ENCODE measurements around the gene INAFM1.
A peak's percentile ranks its signal among the peaks of the same experiment; 100 is the strongest.

Gene INAFM1

GRCh38 chr19:47274071-47274890 is at the start of gene INAFM1:
Gene INAFM1 (plus strand): TSS chr19:47274885. CDS start chr19:47274920, 35 bp downstream.
- peak; percentile 72 for DNase-seq

DNA sequence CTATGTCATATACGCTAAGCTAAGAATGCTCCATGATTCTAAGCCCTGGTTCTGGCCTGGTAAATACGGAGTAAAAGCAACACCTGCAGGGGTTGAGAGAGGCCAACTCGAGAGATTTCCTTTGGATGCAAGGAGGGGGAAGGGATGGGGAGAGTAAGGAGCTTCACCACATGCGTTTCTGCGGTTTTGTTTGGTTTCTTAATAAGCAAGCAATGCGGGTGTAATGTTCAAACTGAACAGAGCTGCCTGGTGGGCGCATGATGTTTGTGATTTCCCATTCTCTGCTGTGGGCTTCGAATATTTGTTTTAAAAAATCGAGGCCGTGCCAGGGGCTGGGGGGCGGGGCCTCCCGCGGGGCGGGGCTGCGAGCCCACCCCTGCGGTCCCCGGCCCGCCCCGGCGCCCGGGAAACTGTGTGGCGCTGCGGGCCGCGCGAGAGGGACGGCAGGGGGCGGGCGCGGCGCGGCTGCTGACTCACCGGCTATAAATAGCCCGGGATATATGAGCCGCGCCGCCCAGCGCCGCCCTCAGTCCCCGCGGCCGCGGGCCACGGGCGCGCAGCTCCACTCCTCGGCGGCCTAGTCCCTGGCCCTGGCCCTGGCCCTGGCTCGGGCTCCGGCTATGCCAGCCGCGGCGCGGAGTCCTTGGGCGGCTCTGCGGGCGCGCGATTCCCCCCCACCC is 48.8 kb upstream of the INAFM1 start:
- DNase-seq: no peak

GRCh38 chr19:47226426-47227351 is 48.0 kb upstream of the INAFM1 start:
- DNase-seq: no peak

GRCh38 chr19:47227352-47228167 is 47.1 kb upstream of the INAFM1 start:
- DNase-seq: no peak

DNA sequence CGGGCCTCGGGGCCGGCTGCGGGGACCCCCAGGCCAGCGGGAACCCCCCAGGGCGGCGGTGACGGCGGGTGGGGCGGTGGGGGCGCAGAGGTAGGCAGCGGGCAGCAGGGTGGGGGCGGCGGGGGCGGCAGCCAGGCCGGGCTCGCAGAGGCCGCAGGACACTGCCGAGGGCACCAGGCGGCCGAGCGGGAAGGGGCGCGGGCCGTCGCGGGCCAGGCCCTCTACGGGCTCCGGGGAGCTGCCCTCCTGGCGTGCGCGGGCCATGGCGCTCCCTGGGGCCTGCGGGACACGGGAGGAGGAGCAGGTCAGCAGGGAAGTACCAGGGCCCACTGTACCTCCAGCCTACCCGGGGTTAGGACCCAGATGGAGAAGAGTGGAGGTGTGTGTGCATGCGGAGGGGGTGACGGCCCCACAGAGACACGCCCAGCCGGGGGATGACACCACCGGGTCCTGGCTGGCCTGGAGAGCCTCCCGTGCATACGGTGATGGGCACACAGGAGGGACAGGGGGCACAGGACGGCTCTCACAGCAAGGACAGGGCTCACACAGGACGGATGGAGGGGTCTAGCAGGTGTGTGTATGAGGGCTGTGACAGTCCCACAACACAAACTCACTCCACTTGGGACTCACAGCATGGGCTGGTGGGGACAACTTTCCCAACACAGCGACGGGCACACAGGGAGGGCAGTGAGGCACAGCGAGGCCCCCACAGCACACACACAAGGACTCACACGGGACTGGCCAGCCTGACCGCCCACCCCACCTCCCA is 46.3 kb upstream of the INAFM1 start:
- DNase-seq: no peak

DNA sequence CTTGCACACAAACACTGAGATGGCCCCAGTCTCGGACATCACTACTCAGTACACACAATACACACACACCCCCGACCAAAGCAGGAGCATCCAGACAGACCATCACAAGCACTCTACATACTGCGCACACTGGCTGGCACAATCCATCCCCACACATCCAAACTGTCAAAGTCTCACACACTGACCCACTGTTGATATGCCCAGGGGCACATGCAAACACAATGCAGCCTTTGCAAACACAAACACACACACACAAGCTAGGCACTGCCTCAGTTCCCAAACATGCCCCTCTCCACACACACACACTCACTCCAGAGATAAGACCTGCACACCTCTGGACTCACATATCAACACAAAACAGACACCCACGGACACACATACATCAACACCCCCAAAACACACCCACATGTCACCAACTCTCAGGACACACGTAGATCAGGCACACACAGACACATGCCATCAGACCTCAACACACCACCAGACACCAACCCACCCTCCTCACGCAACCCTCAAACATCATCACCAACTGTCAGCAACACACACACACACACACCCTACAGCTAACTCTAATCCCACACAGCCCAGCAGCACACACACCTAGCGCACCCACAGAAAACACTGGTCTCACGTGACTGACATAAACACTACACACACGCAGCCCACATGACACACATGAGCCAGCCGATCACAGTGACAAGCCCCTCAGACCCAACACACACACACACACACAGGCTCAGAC is 45.6 kb upstream of the INAFM1 start:
- DNase-seq: no peak

- DNase-seq: no peak
These were observed 45.0 kb upstream of the INAFM1 start for GRCh38 chr19:47229676-47230053.

DNA sequence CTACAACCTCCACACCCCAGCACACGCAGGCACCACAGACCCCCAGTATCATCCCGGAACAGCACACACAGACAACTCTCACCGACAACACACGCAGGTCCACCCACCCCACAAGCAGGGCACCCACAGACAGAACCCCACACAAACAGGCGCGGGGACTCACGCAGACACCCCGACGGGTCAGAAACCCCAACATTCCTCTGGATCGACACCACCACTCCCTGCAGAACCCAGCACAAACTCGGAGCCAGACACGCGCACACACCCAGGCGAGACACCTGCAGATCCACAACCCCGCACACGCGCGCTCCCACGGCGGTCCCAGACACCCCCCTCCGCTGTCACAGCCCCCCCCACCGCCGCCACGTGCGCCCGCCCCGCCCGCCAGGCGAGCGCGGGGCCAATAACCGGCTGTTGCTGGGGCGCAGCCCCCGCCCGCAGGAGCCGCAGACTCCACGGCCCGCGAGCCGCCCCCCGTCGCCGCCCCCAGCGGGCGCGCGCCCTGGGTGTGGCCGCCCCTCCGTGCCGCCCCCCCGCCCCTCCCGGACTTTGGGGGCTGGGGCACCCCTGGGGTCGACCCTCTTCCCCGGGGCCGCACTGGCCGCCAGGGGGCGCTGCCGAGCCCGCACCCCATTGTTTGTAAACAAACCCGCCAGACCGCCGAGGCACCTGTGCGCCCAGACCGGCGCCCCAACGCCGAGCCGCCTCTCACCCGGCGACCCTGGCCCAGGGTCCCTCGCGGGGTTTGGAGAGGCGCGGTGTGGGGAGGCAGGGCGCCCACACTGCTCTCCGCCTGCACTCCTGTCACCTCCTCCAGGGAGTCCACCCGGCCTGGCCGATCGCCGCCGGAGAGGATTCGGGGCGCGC is 44.4 kb upstream of the INAFM1 start:
- DNase-seq: no peak

- no peak for DNase-seq
These were observed 43.8 kb upstream of the INAFM1 start, which contains the start of gene BBC3 for GRCh38 chr19:47230921-47231214. Gene BBC3 (minus strand): TSS chr19:47231199. CDS start chr19:47228431, 2,768 bp downstream.

DNA sequence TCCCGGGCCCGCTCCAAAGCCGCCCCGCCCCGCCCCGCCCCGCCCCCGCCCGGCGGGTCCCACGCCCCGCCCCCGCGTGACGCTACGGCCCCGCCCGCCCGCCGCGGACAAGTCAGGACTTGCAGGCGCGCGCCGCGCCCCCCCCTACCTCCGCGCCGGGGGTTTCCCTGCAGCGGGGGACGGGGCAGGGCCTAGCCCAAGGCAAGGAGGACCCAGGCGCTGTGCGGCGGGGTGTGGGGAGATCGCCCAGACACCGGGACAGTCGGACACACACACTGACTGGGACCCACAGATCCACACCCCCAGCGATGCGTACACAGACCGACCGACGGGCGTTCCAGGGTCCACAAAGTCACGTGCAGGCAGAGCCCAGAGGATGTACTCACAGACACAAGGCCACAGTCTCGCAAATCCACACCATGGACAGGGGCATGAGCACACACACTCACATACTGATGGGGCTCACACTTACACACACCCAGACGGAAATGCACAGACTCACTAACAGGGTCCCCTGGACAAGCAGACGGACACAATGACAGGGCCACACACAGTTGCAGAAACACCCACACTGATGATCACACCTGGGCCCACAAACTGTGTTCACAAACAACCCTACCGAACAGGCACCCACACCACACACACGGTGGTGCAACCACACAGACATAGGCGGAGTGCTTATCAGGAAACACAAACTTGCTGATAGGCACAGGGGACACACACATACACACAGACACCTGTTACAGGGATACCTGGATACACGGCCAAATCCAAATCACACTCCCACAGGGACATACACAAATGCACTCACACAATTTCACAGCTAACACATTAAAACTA is 43.2 kb upstream of the INAFM1 start:
- no peak for DNase-seq

- no peak for DNase-seq
These were observed 42.1 kb upstream of the INAFM1 start for GRCh38 chr19:47232422-47233211.

DNA sequence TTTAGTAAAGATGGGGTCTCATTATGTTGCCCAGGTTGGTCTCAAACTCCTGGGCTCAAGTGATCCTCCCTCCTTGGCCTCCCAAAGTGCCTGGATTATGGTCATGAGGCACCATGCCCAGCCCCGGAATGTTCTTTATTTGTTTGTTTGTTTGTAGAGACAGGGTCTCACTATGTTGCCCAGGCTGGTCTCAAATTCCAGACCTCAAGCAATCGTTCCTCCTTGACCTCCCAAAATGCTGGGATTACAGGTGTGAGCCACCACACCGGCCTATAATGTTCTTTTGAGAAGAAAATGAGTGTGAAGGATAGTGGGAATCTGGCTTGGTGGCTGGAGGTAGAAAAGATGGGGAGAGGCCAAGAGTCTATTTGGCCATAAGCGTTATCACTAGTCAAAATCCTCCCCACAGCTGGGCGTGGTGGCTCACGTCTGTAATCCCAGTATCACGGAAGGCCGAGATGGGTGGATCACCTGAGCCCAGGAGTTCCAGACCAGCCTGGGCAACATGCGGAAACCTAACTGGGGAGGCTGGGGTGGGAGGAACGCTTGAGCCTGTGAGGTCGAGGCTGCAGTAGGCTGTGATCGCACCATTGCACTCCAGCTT is 38.5 kb upstream of the INAFM1 start:
- no peak for DNase-seq

GRCh38 chr19:47239152-47239551 is 35.5 kb upstream of the INAFM1 start:
- DNase-seq: no peak

GRCh38 chr19:47239610-47240296 is 34.9 kb upstream of the INAFM1 start:
- no peak for DNase-seq

- no peak for DNase-seq
These were observed 34.1 kb upstream of the INAFM1 start for GRCh38 chr19:47240556-47240955.

- no peak for DNase-seq
These were observed 33.4 kb upstream of the INAFM1 start for GRCh38 chr19:47240996-47241918.

All from NCI-H187 treated with DMSO at 0.1 percent for 48 hours (cell line).